GM19468 (cell line): Measurements from ENCODE around the gene NDUFB2.
"Not testable (repeated sequence)": the region's sequence is repeated elsewhere in the genome, so short reads cannot be mapped to it uniquely, and the experiment has no call there.

Experiments used
- ATAC-seq: cut with Tn5 transposase; IDR thresholded peaks from one replicate; pipeline ENCODE4 v1.9.1; 2021; ENCODE audit warnings: mild to moderate bottlenecking, moderate library complexity, moderate number of reproducible peaks; ENCODE audit not compliant: unreplicated experiment; ENCODE audit errors: extremely low read depth

The NDUFB2 gene

DNA sequence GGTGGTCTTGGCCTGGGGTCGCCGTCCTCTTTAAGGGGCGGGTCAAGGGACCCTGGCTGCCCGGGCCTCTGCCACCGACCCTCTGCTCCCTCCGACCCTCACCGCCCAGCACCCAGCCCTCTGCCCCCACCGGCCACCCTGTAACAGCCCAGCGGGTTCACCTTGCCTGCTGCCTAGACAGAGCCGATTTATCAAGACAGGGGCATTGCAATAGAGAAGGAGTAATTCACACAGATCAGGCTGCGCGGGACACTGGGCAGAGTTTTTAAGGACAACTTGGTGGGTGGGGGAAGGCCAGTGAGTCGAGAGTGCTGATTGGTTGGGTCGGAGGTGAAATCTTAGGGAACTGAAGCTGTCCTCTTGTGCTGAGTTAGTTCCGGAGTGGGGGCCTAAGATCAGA, 24.5 kb upstream of the NDUFB2 start:
- ATAC-seq, result no peak

DNA sequence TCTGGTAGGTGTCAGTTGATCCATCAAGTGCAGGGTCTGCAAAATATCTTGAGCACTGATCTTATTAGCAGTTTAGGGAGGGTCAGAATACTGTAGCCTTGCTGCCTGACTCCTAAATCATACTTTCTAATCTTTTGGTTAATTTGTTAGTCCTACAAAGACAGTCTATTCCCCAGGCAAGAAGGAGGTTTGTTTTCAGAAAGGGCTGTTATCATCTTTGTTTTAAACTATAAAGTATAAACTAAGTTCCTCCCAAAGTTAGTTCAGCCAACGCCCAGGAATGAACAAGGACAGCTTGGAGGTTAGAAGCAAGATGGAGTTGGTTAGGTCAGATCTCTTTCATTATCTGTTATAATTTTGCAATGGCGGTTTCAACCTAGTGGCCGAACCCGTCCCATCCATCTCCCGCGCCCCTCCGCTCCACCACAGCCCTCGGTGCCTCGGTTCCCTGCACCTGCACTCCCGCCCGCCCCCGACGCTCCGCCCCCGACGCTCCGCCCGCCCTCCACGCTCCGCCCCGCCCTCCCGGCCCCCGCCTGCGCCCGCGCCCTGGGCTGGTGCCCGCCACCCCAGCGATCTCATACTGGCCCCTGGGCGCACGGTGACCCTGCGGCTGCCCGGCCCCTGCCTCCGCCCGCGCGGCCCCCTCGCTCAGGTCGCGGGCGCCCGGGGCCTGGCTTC, 24.0 kb upstream of the NDUFB2 start, which contains the start of gene ADCK2:
Gene ADCK2, plus strand, starts transcription at position 564 of the 681 bp plus-strand sequence. CDS start 386 bp downstream, outside the sequence.
- no peak for ATAC-seq

DNA sequence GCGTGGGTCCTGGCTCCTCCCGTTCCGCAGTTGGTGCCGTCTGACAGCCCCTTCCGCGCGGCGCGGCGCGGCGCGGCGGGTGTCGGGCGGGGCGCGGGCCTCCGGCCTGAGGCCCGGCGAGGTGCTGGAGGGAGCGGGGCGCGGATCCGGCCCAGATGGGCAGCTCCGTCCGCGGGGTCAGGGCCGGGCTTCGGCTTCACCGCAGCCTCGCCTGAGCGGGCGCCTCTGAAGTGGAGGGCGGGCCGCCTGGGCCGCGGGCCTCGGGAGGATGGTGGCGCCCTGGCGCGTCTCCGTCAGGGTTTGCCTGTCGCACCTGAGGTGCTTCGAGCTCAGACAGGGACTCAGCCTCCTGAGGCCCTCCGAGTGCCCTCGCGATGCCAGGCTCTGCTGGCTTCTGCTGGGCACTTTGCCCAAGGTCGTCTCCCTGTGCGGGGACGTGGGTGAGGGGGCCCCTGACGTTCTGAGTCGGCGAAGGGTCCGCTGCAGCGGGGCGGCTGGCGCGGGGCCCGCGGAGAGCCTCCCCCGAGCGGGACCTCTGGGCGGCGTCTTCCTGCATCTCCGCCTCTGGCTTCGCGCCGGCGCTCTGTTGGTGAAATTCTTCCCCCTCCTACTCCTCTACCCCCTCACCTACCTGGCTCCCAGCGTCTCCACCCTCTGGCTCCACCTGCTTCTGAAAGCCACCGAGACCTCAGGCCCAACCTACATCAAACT, 23.3 kb upstream of the NDUFB2 start:
- peak; percentile 37 for ATAC-seq

DNA sequence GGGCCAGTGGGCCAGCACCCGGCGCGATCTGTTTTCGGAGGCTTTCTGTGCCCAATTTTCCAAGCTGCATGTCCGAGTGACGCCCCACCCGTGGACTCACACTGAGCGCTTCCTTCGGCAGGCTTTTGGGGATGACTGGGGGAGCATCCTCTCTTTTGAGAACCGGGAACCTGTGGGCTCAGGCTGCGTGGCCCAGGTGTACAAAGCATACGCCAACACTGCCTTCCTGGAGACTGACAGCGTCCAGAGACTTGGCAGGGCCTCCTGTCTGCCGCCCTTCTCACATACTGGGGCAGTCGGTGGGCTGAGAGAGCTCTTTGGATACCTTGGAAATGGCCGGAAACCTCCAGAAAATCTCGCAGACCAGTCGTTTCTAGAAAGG, 22.7 kb upstream of the NDUFB2 start:
- ATAC-seq, result no peak

DNA sequence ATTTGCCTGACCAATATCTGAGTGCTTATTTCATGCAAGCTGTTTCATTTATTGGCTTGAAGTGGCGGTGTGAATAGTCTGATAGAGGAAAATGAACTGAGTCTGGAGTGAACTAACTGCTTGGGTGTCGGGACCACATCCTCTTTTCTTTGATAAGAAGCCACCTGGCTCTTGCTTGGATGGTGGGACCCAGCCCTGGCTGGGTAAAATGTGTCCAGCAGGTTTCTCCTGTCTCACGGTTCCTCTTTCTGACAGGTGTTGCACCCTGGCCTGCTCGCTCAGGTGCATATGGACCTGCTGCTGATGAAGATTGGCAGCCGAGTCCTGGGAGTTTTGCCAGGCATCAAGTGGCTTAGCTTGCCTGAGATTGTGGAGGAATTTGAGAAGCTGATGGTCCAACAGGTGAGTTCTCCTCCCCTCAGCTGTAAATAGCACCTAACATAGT, 22.1 kb upstream of the NDUFB2 start:
- no peak for ATAC-seq

DNA sequence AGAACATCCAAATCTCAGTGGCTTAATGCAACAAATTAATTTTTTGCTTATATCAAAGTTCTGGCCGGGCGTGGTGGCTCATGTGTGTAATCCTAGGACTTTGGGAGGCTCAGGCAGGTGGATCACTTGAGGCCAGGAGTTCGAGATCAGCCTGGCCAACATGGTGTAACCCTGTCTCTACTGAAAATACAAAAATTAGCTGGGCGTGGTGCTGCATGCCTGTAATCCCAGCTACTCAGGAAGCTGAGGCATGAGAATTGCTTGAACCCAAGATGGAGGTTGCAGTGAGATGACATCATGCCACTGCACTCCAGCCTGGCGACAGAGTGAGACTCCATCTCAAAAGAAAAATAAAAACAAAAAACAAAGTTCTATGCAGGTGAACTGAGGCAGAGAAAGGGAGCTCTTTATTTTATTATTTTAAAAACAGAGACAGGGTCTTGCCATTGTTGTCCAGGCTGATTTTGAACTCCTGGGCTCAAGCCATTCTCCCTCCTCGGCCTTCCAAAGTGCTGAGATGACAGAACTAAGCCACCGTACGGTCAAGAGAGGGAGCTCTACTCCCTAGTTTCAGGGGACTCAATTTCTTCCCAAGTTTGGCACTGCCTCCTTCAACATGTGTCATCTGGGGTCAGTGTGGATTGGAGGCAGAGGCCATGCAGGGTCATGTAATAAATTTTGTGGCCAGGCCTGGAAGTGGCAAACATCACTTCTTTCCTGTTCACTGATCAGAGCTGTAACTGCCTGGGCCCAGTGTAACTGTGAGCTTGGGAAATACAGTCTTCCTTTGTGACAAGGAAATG, 21.4 kb upstream of the NDUFB2 start:
- ATAC-seq, result no peak

DNA sequence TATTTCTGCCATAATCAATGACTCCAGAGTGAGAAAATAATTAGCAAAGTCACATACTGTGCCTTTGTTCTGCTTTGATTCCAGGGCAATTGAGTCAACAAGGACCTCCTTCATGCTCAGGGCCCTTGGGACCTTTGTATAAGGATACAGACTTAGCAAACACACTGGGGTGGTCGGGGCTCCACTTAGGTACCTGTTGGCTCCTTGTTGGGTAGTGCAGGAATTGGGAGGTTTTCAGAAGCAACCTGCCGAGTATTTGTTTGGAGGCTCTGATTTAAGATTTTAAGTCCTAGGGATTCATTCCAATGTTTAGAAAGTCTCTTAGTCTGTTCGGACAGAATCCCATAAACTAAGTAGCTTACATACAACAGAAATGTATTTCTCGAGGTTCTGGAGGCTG, 20.8 kb upstream of the NDUFB2 start:
- ATAC-seq, result no peak

DNA sequence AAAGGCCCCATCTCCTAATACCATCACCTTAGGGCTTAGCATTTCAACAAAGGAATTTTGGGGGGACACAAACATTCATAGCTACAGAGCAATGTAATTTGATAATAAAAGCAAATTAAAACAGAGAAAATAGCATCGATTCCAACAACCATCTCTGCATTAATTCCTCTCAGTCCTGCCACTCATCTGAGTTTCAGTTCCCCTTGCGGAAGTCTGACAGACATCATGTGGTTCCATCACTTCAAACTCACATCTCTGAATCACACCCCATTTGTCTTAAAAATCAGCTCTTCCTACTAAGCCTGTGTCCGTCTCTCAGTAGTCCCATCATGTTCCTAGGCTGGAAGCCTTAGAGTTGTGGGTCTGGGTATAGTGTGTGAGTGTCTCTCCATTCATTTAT, 20.2 kb upstream of the NDUFB2 start:
- peak; percentile 31 for ATAC-seq

DNA sequence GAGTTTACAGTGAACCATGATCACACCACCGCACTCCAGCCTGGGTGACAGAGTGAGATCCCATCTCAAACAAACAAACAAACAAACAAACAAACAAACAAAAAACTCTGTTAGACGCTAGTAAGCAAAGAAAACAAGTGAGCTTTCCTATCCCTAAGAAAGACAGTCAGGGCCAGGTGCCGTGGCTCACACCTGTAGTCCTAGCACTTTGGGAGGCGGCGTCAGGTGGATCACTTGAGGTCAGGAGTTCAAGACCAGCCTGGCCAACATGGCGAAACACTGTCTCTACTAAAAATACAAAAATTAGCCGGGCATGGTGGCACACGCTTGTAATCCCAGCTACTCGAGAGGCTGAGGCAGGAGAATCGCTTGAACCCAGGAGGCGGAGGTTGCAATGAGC, 19.6 kb upstream of the NDUFB2 start:
- not testable (repeated sequence) for ATAC-seq

DNA sequence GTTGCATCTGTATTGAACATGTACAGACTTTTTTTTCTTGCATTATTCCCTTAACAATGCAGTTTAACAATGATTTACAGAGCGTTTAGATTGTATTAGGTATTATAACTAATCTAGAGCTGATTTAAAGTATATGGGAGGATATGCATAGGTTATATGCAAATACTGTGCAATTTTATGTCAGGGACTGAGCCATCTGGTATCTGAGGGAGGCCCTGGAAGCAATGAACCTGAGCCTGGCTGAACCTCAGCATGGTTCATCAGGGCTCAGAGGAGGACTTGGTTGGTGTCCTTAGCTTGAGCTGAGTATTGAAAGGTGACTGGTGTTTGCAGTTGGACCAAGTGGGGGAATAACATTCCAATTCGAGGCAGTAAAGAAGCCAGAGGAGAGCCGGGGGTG, 19.0 kb upstream of the NDUFB2 start:
- no peak for ATAC-seq

DNA sequence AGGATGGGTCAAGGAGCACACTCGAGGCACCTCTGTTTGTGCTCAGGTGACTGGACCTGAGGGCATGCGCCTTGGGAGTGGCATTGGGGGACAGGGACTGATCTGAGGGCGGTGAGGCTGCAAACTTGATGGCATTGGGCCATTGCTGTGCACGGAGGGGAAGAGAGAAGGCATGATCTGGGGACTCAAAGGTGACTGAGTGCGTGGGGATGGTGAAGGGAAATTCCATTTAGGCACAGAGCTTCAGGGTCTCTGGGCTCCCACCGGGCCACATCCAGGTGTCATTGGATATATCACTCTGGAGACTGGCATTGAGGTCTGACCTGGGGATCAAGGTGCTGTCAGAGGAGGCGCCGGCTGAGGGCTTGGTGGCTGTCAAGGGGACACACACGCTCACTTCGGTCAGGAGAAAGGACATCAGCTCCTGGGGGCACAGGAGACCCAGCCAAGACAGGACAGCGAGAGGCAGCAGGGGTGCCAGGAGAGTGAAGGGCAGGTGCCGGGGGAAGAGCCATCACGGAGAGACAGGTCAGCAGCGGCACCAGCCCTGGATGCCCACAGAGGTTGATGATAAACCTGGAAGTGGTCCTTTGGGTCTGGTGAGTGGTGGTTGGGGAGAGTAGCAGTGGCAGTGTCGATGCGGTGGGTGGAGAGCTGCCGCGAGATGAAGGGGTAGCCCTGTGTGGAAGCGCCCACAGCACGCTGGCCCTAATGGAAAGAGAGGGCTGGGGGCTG, 18.3 kb upstream of the NDUFB2 start:
- no peak for ATAC-seq

DNA sequence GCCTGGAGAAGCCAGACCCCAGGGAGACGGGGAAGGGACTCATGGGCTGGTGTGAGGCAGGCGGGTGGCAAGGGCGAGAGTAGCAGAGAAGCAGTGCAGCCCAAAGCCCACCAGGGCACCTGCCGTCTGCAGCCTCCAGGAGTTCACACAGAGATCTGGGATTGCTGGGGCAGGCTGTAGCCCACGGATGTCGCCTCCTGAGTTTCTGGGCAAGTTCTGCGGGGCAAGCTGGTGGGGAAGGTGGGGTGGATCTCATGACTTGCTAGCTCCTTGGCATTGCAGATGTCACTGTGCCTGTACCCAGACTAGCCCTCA, 17.7 kb upstream of the NDUFB2 start:
- ATAC-seq, result no peak

DNA sequence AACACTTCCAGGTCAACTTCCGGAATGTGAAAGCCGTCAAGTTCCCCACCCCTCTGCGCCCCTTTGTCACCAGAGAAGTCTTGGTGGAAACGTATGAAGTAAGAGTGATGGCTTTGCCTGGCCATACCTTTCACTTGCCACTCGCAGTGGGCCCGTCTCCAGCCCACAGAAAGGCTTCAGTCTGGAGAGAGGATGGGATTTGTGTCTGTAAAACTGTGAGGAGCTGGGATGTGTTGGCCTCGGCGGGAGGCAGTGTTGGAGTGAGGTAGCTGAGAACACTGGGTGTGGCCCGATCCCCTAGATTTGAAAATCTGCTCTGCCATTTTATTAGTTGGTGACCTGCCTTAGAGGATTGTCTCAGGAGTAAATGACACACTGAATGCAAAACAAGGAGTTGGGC, 17.3 kb upstream of the NDUFB2 start:
- no peak for ATAC-seq

DNA sequence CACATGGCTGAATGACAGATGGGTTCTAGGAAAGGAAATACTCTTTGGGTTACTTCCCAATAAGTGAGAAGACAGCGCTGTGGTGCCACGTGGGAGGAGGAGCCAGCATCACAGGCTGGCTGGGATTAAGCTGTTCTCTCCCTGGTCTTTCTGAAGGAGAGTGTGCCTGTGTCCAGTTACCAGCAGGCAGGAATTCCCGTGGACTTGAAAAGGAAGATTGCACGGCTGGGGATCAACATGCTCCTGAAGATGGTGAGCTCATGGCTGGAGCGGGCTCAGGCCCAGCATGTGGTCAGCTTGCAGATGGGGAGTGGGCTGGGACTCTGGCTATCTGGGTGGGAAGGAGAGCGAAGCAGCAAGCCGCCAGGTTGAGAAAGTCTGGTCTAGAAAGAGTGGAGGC, 15.6 kb upstream of the NDUFB2 start:
- no peak for ATAC-seq

DNA sequence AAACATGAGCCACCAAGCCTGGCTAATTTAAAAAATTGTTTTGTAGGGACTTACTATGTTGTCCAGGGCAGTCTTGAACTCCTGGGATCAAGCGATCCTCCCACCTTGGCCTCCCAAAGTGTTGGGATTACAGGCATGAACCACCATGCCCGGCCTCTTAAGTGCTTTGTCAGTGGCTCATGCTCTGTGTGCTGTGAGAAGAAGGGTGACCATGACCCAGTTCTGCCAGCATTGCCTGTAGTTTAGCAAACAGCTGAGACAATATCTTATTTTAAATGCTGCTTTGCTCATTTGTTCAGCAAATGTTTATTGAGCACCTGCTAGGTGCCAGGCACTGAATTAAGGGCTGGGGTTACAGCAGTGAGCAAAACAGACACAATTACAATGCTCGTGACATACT, 14.7 kb upstream of the NDUFB2 start:
- ATAC-seq, result no peak

DNA sequence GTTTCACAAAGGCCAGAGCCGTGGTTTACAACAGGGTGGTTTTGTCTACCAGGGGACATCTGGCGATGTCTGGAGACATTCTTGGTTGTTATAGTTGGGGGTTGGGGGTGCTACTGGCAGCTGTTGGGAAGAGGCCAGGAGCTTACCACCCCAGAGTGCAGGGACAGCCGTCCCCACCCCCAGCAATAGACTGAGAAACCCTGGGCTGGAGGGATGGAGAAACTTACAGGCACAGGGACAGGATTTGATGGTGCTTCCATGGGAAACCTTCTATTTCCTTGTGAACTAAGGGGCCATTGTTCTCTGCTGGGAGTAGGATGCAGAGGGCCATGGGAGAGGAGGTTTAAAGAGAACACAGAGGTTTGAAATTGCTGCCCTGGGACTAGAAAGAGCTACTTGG, 12.9 kb upstream of the NDUFB2 start:
- ATAC-seq, result no peak

DNA sequence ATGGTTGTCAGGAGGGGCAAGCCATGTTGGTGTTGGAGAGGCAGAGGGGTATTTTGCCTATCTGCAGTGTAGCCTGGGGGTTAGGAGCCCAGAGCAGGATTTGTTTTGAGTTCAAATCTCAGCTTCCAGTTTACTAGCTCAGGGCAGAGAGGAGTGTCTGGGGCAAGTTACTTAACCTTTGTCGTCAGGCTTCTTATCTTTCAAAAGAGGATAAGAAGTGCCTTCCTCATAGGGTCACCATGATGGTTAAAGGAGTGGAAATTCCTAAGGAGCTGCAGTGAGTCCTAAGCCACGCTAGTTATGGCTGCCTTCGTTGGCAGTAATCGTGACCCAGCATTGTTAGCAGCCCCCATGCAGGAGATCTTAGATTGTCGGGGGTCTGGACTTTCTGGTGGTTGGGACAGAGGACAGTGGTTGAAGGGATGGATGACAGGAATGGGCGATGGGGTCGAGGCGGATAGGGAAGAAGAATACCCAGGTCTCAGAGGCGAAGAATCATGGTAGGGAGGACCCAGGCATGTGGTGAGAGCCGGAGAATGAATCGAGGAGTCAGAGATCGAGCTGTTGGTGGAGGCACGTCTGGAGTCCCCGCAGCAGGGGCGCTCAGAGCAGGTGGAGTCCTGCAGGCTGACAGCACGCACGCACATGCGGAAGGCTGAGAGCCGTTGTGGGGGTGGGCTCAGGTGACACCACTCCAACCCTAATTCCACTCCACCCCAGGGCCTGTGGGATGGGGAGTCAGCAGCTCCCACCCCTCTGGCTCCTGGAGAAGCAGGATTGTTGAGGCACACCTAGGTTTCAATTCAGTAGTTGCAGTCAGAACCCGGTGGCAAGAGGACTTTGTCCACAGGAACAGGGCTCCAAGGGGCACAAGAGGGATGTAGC, 12.2 kb upstream of the NDUFB2 start:
- ATAC-seq, result no peak

DNA sequence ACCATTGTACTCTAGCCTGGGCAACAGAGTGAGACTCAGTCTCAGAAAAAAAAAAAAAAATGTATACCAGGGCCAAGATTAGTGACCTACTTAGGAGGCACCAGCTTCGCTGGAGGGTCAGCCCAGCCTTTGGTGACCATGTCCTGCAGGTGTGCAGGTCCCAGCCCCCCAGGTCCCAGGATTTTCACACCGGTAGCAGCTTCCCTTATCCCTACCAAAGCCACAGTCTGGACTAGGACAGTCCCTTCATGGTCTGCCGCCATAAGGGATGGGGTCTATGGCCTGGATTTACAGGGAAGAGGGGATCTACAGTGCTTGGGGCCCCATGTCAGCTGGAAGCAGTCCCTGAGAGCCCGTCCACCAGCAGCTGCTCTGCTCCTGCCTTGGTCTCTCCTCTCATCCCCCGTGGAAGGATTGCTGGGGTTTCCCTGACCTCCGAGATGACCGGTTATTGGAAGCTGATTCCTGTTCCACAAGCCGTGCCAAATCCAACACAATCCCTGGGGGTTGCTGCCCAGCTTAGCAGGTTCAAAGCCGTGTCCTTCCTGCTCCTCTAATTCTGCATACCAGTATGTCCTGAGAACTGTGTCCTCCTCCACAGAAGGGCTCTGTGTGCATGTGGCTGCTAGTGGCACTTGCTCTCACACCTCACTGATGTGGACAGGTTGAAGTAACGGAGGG, 11.0 kb upstream of the NDUFB2 start:
- no peak for ATAC-seq

DNA sequence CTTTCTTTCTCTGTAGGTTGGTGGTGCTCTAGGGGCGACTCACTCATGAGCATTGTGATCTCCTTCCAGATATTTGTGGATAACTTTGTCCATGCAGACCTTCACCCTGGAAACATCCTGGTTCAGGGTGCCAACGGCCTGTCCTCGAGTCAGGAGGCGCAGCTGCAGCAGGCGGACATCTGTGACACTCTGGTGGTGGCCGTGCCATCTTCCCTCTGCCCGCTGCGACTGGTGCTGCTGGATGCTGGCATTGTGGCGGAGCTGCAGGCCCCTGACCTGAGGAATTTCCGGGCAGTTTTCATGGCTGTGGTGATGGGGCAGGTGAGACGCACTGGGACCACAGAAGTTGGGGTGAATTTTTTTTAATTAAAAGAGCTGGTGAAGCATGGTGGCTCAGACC, 9.6 kb upstream of the NDUFB2 start:
- no peak for ATAC-seq
